Neural cell (in vitro differentiated cells): ENCODE measurements around the gene ARHGEF12. TPM values are rescaled to one million over a fixed set of nuclear protein-coding genes. Genes with fewer than 3 reads are reported as not detected.

Experiments used
- H2AFZ ChIP-seq: fragments of 200-600, 300-800 bp; sonication (generic), shearing (Covaris generic); 2 replicates; pipeline ENCODE4 v1.6.0; 2014; ENCODE audit warnings: low read depth, mild to moderate bottlenecking, antibody characterized with exemption, low read length, moderate library complexity
- H3F3A ChIP-seq: fragments of 200-600 bp; shearing (Covaris generic); 2 replicates; pipeline ENCODE4 v1.6.1; 2016; ENCODE audit warnings: mild to moderate bottlenecking, moderate library complexity, mixed read lengths, antibody characterized with exemption, low read length; ENCODE audit not compliant: insufficient read depth, poor library complexity, severe bottlenecking
- H3K27ac ChIP-seq: fragments of 200-600, 300-800 bp; sonication (generic), shearing (Covaris generic); 2 replicates; pipeline ENCODE4 v1.5.1; 2014; ENCODE audit warnings: mild to moderate bottlenecking, low read length, moderate library complexity
- H3K27me3 ChIP-seq: fragments of 300-800, 200-600 bp; sonication (generic), shearing (Covaris generic); 2 replicates; pipeline ENCODE4 v1.6.0; 2014; ENCODE audit warnings: mild to moderate bottlenecking, low read depth, low read length, moderate library complexity; ENCODE audit not compliant: insufficient read depth
- H3K36me3 ChIP-seq: fragments of 300-800, 200-600 bp; sonication (generic), shearing (Covaris generic); 2 replicates; pipeline ENCODE4 v1.5.1; 2014; ENCODE audit warnings: mild to moderate bottlenecking, antibody characterized with exemption, low read length, moderate library complexity; ENCODE audit not compliant: insufficient read depth
- H3K4me2 ChIP-seq: fragments of 300-800, 200-600 bp; sonication (generic), shearing (Covaris generic); 2 replicates; pipeline ENCODE4 v1.6.0; 2014; ENCODE audit warnings: mild to moderate bottlenecking, low read length
- H3K4me3 ChIP-seq: fragments of 300-800, 200-600 bp; sonication (generic), shearing (Covaris generic); 2 replicates; pipeline ENCODE4 v1.5.1; 2014; ENCODE audit warnings: mild to moderate bottlenecking, low read length, moderate library complexity
- H3K79me2 ChIP-seq: fragments of 200-600 bp; shearing (Covaris generic); replicated peaks from 2 replicates; pipeline ENCODE4 v1.6.0; 2014; ENCODE audit warnings: mild to moderate bottlenecking, low read length, moderate library complexity; ENCODE audit not compliant: insufficient read depth
- H3K9ac ChIP-seq: fragments of 300-800, 200-600 bp; sonication (generic), shearing (Covaris generic); 2 replicates; pipeline ENCODE4 v1.6.1; 2016; ENCODE audit warnings: mild to moderate bottlenecking, low read length, mixed read lengths
- H3K9me2 ChIP-seq: fragments of 200-600 bp; shearing (Covaris generic); 2 replicates; pipeline ENCODE4 v1.6.1; 2016; ENCODE audit warnings: mild to moderate bottlenecking, low read length, mixed read lengths; ENCODE audit not compliant: insufficient read depth
- H3K9me3 ChIP-seq: fragments of 200-600, 300-800 bp; sonication (generic), shearing (Covaris generic); 2 replicates; pipeline ENCODE4 v1.6.1; 2016; ENCODE audit warnings: mild to moderate bottlenecking, mixed run types, low read length, moderate library complexity, mixed read lengths
- H4K20me1 ChIP-seq: fragments of 200-600 bp; shearing (Covaris generic); 2 replicates; pipeline ENCODE4 v1.6.1; 2016; ENCODE audit warnings: mild to moderate bottlenecking, mixed run types; ENCODE audit not compliant: insufficient read depth
- CTCF ChIP-seq: fragments of 450-650 bp; IDR thresholded peaks from 2 replicates; pipeline ENCODE4 v1.5.1; 2014; ENCODE audit warnings: antibody characterized with exemption, mild to moderate bottlenecking, moderate library complexity; ENCODE audit not compliant: poor library complexity, severe bottlenecking
- EP300 ChIP-seq: fragments of 450-650 bp; conservative IDR thresholded peaks from 2 replicates; pipeline ENCODE4 v1.6.1; 2014; ENCODE audit warnings: antibody characterized with exemption, mild to moderate bottlenecking, moderate library complexity; ENCODE audit not compliant: poor library complexity, severe bottlenecking
- EZH2 ChIP-seq: fragments of 200-600, 300-800 bp; shearing (Covaris generic), sonication (generic); IDR thresholded peaks from 2 replicates; pipeline ENCODE4 v1.6.1; 2014; ENCODE audit warnings: antibody characterized with exemption, low read length, borderline replicate concordance, mild to moderate bottlenecking; ENCODE audit not compliant: insufficient read depth, poor library complexity, severe bottlenecking
- MXI1 ChIP-seq: fragments of 450-650 bp; conservative IDR thresholded peaks from 2 replicates; pipeline ENCODE4 v1.6.1; 2014; ENCODE audit warnings: antibody characterized with exemption, mild to moderate bottlenecking; ENCODE audit not compliant: poor library complexity, severe bottlenecking
- POLR2AphosphoS5 ChIP-seq: IDR thresholded peaks from 2 replicates; pipeline ENCODE4 v1.6.1; 2012
- RAD21 ChIP-seq: fragments of 450-650 bp; conservative IDR thresholded peaks from 2 replicates; pipeline ENCODE4 v1.6.1; 2014; ENCODE audit warnings: antibody characterized with exemption, mild to moderate bottlenecking, moderate library complexity
- REST ChIP-seq: IDR thresholded peaks from 2 replicates; pipeline ENCODE4 v1.6.1; 2012; ENCODE audit warnings: borderline replicate concordance
- SMC3 ChIP-seq: fragments of 450-650 bp; conservative IDR thresholded peaks from 2 replicates; pipeline ENCODE4 v1.6.1; 2014; ENCODE audit warnings: antibody characterized with exemption, mild to moderate bottlenecking, moderate library complexity; ENCODE audit not compliant: poor library complexity
- TAF1 ChIP-seq: IDR thresholded peaks from 2 replicates; pipeline ENCODE4 v1.6.1; 2012; ENCODE audit warnings: low read depth
- polyA plus RNA-seq: library from polyadenylated mRNA; depleted of rRNA; stranded (reverse); fragments of >200 nt; gene quantifications from 2 replicates; pipeline ENCODE4 v1.2.3, GENCODE V29; 2014

Gene ARHGEF12
- polyA plus RNA-seq, 1 donor from 2014 or later, result 93.4 TPM

GRCh38 chr11:120511820-120512738 lies 175.9 kb downstream of the ARHGEF12 start:
- H3K36me3 ChIP-seq, result no peaks in the 10 kb centered on the region
- H2AFZ ChIP-seq, result no peak overlapping the region
- H3K9me2 ChIP-seq, result no peaks in the 10 kb centered on the region
- H4K20me1 ChIP-seq, result no peaks in the 10 kb centered on the region
- no peak overlapping the region for H3K27ac ChIP-seq
- no peaks in the 10 kb centered on the region for H3K9me3 ChIP-seq
- peak overlapping the region; percentile 48 for H3K4me2 ChIP-seq
- H3K79me2 ChIP-seq, result no peaks in the 10 kb centered on the region
- H3K27me3 ChIP-seq, result peaks cover 9% of the 10 kb centered on the region
- TF ChIP-seq RAD21 (no peak), TAF1 (no peak), MXI1 (no peak), POLR2AphosphoS5 (no peak), EZH2 (no peak), CTCF (no peak)
- H3K4me3 ChIP-seq, result peak overlapping the region; percentile 68
- H3F3A ChIP-seq, result no peaks in the 10 kb centered on the region
- H3K9ac ChIP-seq, result peak overlapping the region; percentile 60

GRCh38 chr11:120512739-120513435 lies 176.7 kb downstream of the ARHGEF12 start:
- TF ChIP-seq MXI1, result no peak
- TF ChIP-seq RAD21, result no peak
- no peak for TF ChIP-seq EZH2
- no peak for TF ChIP-seq TAF1
- no peak for TF ChIP-seq REST
- TF ChIP-seq CTCF, result no peak
- no peak for TF ChIP-seq SMC3
- TF ChIP-seq POLR2AphosphoS5, result no peak
- TF ChIP-seq EP300, result no peak
- Histone ChIP-seq H3K36me3 (no peaks in the 10 kb centered on the region), H2AFZ (no peak overlapping the region), H3K9me2 (no peaks in the 10 kb centered on the region), H3F3A (no peaks in the 10 kb centered on the region), H4K20me1 (no peaks in the 10 kb centered on the region), H3K9ac (no peak overlapping the region), H3K79me2 (no peaks in the 10 kb centered on the region), H3K4me2 (no peak overlapping the region), H3K9me3 (no peaks in the 10 kb centered on the region), H3K4me3 (peak overlapping the region; percentile 68), H3K27ac (no peak overlapping the region), H3K27me3 (peaks cover 9% of the 10 kb centered on the region)
